Spinal cord (tissue), 10 donors: Measurements from ENCODE around the gene KIAA0753. TPM values are rescaled to one million over a fixed set of nuclear protein-coding genes. Genes with fewer than 3 reads are reported as not detected.

Experiments used
- DNase-seq, 6 donors: peaks; one replicate each; pipeline versions ENCODE4 v3.0.0 to v3.0.0-alpha.2; 2013 to 2015; ENCODE audit warnings: low spot score in 6 of 6, low read depth in 4 of 6
- H3K27ac ChIP-seq: one replicate; pipeline ENCODE4 v1.5.1; 2013; ENCODE audit warnings: low read depth, low read length, control low read depth
- H3K27me3 ChIP-seq: one replicate; pipeline ENCODE4 v1.6.1; 2013; ENCODE audit warnings: low read length; ENCODE audit not compliant: control insufficient read depth, insufficient read depth
- H3K36me3 ChIP-seq: one replicate; pipeline ENCODE4 v1.6.1; 2013; ENCODE audit warnings: low read length; ENCODE audit not compliant: control insufficient read depth, insufficient read depth
- H3K4me1 ChIP-seq: one replicate; pipeline ENCODE4 v1.6.1; 2013; ENCODE audit warnings: low read length; ENCODE audit not compliant: control insufficient read depth, insufficient read depth
- H3K4me3 ChIP-seq: one replicate; pipeline ENCODE4 v1.5.1; 2013; ENCODE audit warnings: low read depth, low read length, control low read depth
- H3K9me3 ChIP-seq: one replicate; pipeline ENCODE4 v1.6.1; 2013; ENCODE audit warnings: low read length; ENCODE audit not compliant: control insufficient read depth, insufficient read depth
- WGBS: methylation state at CpG from one replicate; pipeline ENCODE4 v1.1.5; 2013; ENCODE audit warnings: missing lambda C conversion rate; ENCODE audit not compliant: insufficient coverage; 5-methylcytosine and 5-hydroxymethylcytosine counted together
- polyA plus RNA-seq, 2 donors: library from polyadenylated mRNA; unstranded; fragments of 120-200 nt; gene quantifications; one replicate each; pipeline ENCODE4 v1.2.1, GENCODE V29; 2013; ENCODE audit not compliant: insufficient read length in 2 of 2
- total RNA-seq, 2 donors: library from RNA; depleted of rRNA in 1 of 2; stranded (reverse); fragments of 120-200 nt in 1 of 2; fragments of >200 nt in 1 of 2; gene quantifications; one replicate each; pipeline versions ENCODE4 v1.2.3 to v1.2.4, GENCODE V29; 2013 to 2014
- donor health status: healthy.

KIAA0753 gene
- total and polyA plus RNA-seq, 4 donors: 19.0 to 28.0 (median 23.5) TPM

DNA sequence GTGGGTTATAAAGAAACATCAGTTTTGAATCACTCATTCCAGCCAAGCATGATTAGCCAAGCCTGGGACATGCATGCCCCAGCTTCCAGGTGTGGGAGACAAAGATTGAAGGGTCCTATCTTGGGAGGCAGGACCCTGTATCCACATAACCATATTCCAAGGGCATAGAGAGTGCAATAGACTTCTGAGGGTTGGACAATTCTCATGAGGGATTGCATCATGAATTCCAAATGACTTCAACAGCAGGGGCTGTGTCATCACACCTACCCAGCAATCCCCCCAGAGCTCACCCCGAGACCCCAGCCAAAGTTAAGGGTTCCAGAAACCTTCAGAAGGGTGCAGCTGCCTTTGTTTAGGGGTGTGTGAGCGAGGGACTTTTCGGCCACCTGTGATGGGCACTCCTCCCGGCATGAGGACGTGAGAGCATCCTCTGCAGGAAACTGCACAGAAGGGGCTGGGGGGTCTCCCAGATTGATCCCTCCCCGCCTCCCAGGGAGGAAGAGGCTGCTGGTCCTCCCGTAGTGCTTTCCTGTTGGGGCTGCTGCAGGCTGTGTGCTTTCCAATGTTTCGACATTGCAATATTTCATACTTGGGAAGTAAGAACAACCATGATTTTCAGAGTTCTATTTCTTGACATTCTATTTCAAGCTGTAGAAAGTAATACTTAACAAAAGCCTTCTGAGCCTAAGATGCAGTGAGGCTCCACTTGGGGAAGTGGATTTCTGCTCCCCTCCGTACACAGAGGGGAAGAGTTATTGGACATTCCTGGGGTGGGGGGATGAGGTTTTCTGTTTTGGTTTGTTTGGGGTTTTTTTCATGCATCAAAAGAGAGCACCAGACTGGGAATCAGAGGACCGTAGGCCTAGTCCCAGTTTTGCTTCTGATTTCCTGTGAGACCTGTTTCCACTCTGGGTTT is 70.9 kb downstream of the KIAA0753 start:
- H3K27ac ChIP-seq: no peak overlapping the region
- no peak overlapping the region for H3K4me3 ChIP-seq
- no peaks in the 10 kb centered on the region for H3K9me3 ChIP-seq
- no peaks in the 10 kb centered on the region for H3K27me3 ChIP-seq
- no peak for DNase-seq
- 52% methylated on average over 4 of the region's 10 CpGs for WGBS
- peaks cover 27% of the 10 kb centered on the region for H3K4me1 ChIP-seq
- peaks cover 17% of the 10 kb centered on the region for H3K36me3 ChIP-seq

DNA sequence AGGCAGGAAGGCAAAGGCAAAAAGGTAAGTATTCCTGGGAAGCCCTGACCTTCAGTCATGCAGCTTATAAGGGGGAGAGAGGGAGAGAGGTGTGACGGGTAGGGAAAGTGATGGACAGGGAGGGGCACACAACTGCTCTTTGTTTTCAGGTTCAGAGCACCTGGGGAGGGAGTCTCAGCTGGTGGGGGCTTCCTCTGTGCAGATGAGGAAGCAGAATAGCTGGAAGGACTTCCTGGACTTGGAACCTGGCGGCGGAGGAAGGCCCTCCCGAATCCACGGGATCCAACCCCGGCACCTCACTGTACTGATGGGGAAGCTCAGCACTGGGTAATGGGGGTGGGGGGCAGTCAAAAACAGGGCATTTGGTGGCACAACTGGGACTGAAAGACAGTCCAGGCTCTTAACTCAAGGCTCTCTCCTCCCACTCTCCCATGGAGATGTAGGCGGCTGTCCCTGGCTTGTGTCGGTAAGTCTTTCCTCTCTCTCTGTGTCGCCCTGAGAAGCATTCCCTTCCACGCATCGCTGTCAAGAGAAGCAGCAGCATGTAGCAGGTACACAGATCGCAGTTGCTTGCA is 72.2 kb downstream of the KIAA0753 start:
- H3K9me3 ChIP-seq: no peaks in the 10 kb centered on the region
- H3K4me3 ChIP-seq: no peak overlapping the region
- H3K4me1 ChIP-seq: peaks cover 27% of the 10 kb centered on the region
- no peaks in the 10 kb centered on the region for H3K27me3 ChIP-seq
- DNase-seq: peak in 1 of 6 donors; percentile 21
- peaks cover 8% of the 10 kb centered on the region for H3K36me3 ChIP-seq
- H3K27ac ChIP-seq: no peak overlapping the region
- 61% methylated on average over 4 of the region's 12 CpGs for WGBS

DNA sequence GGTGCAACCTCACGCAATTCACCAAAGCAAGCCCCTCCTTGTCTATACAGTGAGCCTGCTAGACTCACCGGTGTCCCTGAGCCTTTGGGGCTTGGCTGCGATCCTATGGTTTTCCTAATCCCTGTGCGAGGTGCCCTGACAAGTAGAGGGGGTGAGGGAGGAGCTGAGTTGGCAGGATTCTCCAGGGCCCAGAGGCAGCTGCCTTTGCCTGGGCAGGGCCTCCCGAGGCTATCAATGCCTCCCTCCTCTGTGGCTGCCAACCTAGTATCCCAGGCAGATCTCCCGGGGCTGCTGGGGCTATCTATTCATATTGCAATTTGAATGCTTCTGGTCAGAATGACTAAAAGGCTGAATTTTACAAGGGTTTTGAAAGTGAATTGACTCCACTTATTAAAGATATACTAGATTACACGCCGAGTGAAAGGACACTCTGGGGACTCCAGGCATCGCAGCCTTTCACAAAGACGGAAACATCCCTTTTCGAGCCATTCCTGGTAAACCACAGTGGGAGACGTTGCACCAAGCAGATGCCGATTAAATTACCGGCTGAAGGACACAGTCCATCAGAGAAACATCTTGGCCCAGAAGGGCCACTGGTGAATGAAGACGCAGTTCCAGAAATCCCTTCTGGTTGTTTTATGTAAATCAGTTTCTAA is 72.9 kb downstream of the KIAA0753 start:
- Histone ChIP-seq H3K9me3 (no peaks in the 10 kb centered on the region), H3K27ac (no peak overlapping the region), H3K27me3 (no peaks in the 10 kb centered on the region), H3K36me3 (peaks cover 3% of the 10 kb centered on the region), H3K4me3 (no peak overlapping the region), H3K4me1 (peaks cover 23% of the 10 kb centered on the region)
- WGBS: 23% methylated on average over 9 of the region's 15 CpGs
- DNase-seq: peak in 2 of 6 donors; percentile 35 to 70

DNA sequence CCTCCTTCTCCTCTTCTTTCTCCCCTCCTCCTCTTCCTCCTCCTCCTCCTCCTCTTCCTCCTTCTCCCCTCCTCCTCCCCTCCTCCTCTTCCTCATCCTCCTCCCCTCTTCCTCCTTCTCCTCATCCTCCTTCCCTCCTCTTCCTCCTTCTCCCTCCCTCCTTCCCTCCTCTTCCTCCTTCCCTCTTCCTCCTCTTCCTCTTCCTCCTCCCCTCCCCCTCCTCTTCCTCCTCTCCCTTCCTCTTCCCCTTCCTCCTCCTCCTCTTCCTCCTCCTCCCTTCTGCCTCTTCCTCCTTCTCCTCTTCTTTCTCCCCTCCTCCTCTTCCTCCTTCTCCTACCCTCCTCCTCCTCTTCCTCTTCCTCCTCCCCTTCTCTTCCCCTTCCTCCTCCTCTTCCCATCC is 79.1 kb downstream of the KIAA0753 start:
- Histone ChIP-seq H3K27ac (no peak overlapping the region), H3K9me3 (no peaks in the 10 kb centered on the region), H3K4me3 (no peak overlapping the region), H3K36me3 (no peaks in the 10 kb centered on the region), H3K27me3 (peaks cover 8% of the 10 kb centered on the region), H3K4me1 (peaks cover 16% of the 10 kb centered on the region)
- DNase-seq: no peak

DNA sequence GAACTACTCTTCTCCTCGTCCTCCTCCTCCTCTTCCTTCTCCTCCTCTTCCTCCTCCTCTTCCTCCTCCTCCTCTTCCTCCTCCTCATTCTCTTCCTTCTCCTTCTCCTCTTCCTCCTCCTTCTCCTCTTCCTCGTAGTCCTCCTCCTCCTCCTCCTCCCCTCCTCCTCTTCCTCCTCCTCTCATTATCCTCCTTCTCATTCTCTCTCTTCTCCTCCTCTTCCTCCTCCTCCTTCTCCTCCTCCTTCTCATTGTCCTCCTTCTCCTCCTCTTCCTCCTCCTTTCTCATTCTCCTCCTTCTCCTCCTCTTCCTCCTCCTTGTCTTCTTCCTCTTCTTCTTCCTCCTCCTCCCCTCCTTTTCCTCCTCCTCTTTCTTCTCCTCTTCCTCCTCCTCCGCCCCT is 80.0 kb downstream of the KIAA0753 start:
- H3K27me3 ChIP-seq: peaks cover 12% of the 10 kb centered on the region
- peaks cover 20% of the 10 kb centered on the region for H3K4me1 ChIP-seq
- H3K9me3 ChIP-seq: no peaks in the 10 kb centered on the region
- 71% methylated on average over 3 of the region's 3 CpGs for WGBS
- no peak overlapping the region for H3K27ac ChIP-seq
- DNase-seq: no peak
- H3K36me3 ChIP-seq: no peaks in the 10 kb centered on the region
- no peak overlapping the region for H3K4me3 ChIP-seq

DNA sequence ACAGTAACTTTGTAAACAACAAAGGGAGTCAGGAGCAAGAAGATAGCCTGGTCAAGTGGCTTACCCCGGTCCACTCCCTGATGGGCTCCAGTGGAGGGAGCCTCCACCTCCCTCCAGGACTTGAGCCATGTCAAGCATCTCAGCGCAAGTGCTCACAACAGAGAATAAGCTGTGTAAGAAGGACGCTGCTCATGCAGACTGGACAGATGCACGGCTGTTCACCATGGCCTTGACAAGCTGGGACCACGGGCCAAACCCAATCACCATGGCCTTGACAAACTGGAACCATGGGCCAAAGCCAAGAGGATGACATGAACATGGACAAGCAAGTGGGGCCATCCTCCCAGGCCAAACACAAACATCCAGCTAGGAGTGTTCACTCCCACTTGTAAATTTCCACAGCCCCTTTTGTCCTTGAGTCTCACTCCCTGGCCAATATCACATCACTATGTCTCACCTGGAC is 80.7 kb downstream of the KIAA0753 start:
- H3K27ac ChIP-seq: no peak overlapping the region
- no peaks in the 10 kb centered on the region for H3K9me3 ChIP-seq
- no peaks in the 10 kb centered on the region for H3K36me3 ChIP-seq
- no peak overlapping the region for H3K4me3 ChIP-seq
- WGBS: 87% methylated on average over 5 of the region's 5 CpGs
- H3K27me3 ChIP-seq: peaks cover 19% of the 10 kb centered on the region
- no peak for DNase-seq
- peaks cover 27% of the 10 kb centered on the region for H3K4me1 ChIP-seq

DNA sequence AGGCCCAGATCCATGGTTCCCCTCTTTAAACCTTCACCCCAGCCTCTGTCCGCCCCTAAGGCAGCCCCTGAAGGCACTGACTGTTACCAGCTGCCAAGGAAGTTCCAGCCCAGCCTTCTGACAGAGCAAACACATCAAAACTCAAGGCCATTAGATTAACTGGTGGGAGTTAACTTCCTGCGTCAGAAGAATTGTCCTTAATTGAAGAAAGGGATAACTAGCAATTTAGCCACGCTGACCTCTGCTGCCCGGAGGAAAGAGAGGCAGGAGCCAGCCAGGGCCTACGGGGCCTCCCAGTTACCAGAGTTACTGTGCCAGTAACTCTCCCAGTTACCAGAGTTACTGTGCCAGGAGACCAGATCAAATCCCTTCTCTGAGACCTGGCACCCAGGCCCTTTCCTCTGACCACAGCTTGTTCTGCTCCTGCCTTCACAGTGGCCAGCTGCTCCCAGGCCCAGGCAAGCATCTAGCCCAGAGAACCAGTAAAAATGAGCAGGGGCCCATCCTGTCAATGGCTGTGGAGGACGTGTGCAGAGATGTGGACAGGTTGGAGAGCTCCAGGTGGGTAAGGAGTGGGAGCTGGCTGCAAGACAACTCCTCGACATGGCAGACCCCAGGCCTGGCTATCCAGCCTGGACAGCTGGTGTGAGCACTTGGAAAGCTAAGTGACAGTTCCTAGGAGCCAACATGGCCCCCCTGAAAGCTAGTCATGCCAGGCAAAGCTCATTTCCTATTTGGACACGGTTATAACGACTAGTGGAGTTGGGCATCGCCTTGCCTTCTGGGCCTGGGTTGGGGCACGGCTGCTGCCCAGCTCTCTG is 81.4 kb downstream of the KIAA0753 start:
- H3K4me3 ChIP-seq: no peak overlapping the region
- H3K36me3 ChIP-seq: no peaks in the 10 kb centered on the region
- peaks cover 21% of the 10 kb centered on the region for H3K27me3 ChIP-seq
- WGBS: 71% methylated on average over 11 of the region's 11 CpGs
- DNase-seq: peak in 1 of 6 donors; percentile 27
- H3K9me3 ChIP-seq: no peaks in the 10 kb centered on the region
- peaks cover 33% of the 10 kb centered on the region for H3K4me1 ChIP-seq
- no peak overlapping the region for H3K27ac ChIP-seq

DNA sequence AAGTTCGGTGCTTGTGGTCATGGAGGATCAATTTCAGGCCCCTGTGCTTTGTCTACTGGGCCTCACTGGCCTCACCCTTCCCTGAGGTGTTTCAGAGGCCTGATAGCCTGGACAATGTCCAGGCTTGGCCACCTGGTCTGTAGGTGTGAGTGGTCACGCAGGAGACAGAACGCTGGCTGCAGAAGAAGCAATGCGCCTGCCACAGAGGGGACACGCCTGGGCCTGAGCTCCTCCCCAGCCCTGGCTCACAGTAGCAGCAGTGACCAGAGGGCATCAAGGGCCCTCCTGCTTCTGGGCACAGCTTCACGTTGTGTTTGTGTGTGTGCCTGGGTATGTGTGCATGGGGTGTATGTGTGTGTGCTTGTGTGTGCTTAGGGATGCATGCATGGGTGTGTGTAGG is 82.2 kb downstream of the KIAA0753 start:
- H3K27me3 ChIP-seq: peaks cover 21% of the 10 kb centered on the region
- H3K9me3 ChIP-seq: no peaks in the 10 kb centered on the region
- H3K27ac ChIP-seq: no peak overlapping the region
- no peak overlapping the region for H3K4me3 ChIP-seq
- DNase-seq: no peak
- peaks cover 33% of the 10 kb centered on the region for H3K4me1 ChIP-seq
- 94% methylated on average over 6 of the region's 6 CpGs for WGBS
- peaks cover 3% of the 10 kb centered on the region for H3K36me3 ChIP-seq

DNA sequence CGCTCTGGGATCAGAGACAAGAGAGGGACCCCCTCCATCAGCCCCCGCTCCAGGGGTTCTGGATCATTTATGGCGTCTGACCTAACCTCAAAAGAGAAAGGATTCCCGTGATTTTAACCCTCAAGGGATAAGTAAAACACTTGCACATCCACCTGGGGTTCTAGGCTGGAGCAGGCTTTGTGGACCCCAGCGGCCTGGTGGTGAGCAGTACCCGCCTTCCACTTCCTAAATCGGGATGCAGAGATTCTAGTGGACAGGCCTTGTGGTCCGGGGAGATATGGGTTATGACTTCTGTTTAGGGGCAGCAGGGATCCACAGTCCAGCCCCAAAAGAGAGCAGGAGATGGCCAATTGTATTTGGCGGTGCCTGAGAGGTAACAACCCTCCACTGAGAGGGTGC is 83.5 kb downstream of the KIAA0753 start:
- Histone ChIP-seq H3K4me3 (peak overlapping the region; percentile 35), H3K9me3 (no peaks in the 10 kb centered on the region), H3K36me3 (peaks cover 6% of the 10 kb centered on the region), H3K4me1 (peaks cover 43% of the 10 kb centered on the region), H3K27me3 (peaks cover 21% of the 10 kb centered on the region), H3K27ac (no peak overlapping the region)
- DNase-seq: no peak
- 59% methylated on average over 4 of the region's 9 CpGs for WGBS
